Measurements from ENCODE around the gene PCDHB14.
"Not testable (repeated sequence)": the region's sequence is repeated elsewhere in the genome, so short reads cannot be mapped to it uniquely, and the experiment has no call there.

The PCDHB14 gene

GRCh38 chr5:141235922-141236321 is 12.8 kb downstream of the PCDHB14 start:
- peaks cover 59% of the 10 kb centered on the region for H3K9me3 Mint-ChIP-seq
- H3K27me3 Mint-ChIP-seq (ENCODE audit: low read depth); H3K4me1 Mint-ChIP-seq (ENCODE audit: low read depth); H3K27ac Mint-ChIP-seq; H3K36me3 Mint-ChIP-seq (ENCODE audit: low read depth); H3K4me3 Mint-ChIP-seq: not testable (repeated sequence)

DNA sequence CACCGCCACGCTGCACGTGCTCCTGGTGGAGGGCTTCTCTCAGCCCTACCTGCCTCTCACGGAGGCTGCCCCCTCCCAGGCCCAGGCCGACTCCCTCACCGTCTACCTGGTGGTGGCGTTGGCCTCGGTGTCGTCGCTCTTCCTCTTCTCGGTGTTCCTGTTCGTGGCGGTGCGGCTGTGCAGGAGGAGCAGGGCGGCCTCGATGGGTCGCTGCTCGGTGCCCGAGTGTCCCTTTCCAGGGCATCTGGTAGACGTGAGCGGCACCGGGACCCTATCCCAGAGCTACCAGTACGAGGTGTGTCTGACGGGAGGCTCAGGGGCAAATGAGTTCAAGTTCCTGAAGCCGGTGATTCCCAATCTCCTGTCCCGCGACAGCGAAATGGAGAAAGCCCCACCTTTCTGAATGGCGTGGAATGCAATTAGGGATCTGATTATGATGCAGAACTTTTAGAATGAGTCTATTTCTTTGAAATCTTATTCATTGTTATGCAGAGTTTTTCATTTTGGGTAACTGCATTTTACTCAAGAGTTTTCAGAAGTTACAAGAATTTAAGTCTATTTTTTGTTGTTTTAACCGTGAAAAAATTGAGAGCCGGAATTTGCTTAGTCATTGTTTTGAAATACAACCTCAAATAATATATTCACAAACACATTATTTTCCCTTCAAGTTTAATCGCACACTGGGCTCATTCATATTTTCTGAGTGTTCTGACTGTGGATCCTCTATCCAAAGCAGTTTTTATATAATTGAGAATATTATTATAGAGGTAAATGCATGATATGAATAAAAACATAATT is 13.6 kb downstream of the PCDHB14 start:
- H3K9me3 Mint-ChIP-seq, result peaks cover 56% of the 10 kb centered on the region
- peaks cover 3% of the 10 kb centered on the region for H3K27me3 Mint-ChIP-seq (ENCODE audit: low read depth)
- no peak overlapping the region for H3K4me3 Mint-ChIP-seq
- H3K36me3 Mint-ChIP-seq (ENCODE audit: low read depth), result peaks cover 2% of the 10 kb centered on the region
- H3K27ac Mint-ChIP-seq, result peak overlapping the region; percentile 81
- H3K4me1 Mint-ChIP-seq (ENCODE audit: low read depth), result peaks cover 2% of the 10 kb centered on the region

DNA sequence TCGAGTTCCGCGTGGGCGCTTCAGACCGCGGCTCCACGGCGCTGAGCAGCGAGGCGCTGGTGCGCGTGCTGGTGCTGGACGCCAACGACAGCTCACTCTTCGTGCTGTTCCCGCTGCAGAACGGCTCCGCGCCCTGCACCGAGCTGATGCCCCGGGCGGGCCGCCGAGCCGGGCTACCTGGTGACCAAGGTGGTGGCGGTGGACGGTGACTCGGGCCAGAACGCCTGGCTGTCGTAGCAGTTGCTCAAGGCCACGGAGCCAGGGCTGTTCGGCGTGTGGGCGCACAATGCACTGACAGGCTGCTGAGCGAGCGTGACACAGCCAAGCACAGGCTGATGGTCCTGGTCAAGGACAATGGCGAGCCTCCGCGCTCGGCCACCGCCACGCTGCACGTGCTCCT is 18.4 kb downstream of the PCDHB14 start:
- Mint-ChIP-seq H3K9me3 (peaks cover 75% of the 10 kb centered on the region), H3K27me3 (ENCODE audit: low read depth) (peaks cover 2% of the 10 kb centered on the region)

DNA sequence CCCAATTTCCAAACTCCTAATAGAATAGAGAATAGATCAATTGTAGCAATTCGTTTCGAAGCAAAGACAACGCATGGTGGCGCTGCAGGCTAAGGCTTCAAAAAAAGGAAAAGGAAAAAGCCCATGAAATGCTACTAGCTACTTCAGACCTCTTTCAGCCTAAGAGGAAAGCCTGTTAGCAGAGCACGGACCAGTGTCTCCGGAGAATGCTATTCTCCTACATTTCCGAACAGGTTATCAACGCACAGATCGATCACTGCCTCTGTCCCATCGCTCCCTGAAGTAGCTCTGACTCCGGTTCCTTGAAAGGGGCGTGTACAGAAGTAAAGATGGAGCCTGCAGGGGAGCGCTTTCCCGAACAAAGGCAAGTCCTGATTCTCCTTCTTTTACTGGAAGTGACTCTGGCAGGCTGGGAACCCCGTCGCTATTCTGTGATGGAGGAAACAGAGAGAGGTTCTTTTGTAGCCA is 22.1 kb downstream of the PCDHB14 start, which contains the start of gene PCDHB15:
PCDHB15 (plus strand) TSS at position 146 of the 468 bp plus-strand sequence; CDS start at position 330, 184 bp downstream.
- Mint-ChIP-seq H3K9me3 (peaks cover 82% of the 10 kb centered on the region), H3K27me3 (ENCODE audit: low read depth) (no peaks in the 10 kb centered on the region), H3K4me3 (no peak within 1 kb of the TSS), H3K4me1 (ENCODE audit: low read depth) (no peaks in the 10 kb centered on the region), H3K36me3 (ENCODE audit: low read depth) (peaks cover 2% of the 10 kb centered on the region), H3K27ac (no peak within 1 kb of the TSS)

More for the DNA sequence above, 18.4 kb downstream of the PCDHB14 start:
- H3K4me3 Mint-ChIP-seq, result no peak overlapping the region
- H3K4me1 Mint-ChIP-seq (ENCODE audit: low read depth), result peaks cover 2% of the 10 kb centered on the region
- H3K36me3 Mint-ChIP-seq (ENCODE audit: low read depth), result peaks cover 5% of the 10 kb centered on the region
- no peak overlapping the region for H3K27ac Mint-ChIP-seq

DNA sequence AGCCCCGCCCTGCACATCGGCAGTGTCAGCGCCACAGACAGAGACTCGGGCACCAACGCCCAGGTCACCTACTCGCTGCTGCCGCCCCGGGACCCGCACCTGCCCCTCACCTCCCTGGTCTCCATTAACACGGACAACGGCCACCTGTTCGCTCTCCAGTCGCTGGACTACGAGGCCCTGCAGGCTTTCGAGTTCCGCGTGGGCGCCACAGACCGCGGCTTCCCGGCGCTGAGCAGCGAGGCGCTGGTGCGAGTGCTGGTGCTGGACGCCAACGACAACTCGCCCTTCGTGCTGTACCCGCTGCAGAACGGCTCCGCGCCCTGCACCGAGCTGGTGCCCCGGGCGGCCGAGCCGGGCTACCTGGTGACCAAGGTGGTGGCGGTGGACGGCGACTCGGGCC is 23.8 kb downstream of the PCDHB14 start:
- H3K27me3 Mint-ChIP-seq (ENCODE audit: low read depth); H3K36me3 Mint-ChIP-seq (ENCODE audit: low read depth); H3K4me3 Mint-ChIP-seq; H3K4me1 Mint-ChIP-seq (ENCODE audit: low read depth); H3K27ac Mint-ChIP-seq: not testable (repeated sequence)
- H3K9me3 Mint-ChIP-seq, result peaks cover 76% of the 10 kb centered on the region

DNA sequence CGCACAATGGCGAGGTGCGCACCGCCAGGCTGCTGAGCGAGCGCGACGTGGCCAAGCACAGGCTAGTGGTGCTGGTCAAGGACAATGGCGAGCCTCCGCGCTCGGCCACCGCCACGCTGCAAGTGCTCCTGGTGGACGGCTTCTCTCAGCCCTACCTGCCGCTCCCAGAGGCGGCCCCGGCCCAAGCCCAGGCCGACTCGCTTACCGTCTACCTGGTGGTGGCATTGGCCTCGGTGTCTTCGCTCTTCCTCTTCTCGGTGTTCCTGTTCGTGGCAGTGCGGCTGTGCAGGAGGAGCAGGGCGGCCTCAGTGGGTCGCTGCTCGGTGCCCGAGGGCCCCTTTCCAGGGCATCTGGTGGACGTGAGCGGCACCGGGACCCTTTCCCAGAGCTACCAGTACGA is 24.3 kb downstream of the PCDHB14 start:
- not testable (repeated sequence) for H3K4me3 Mint-ChIP-seq; H3K27me3 Mint-ChIP-seq (ENCODE audit: low read depth); H3K4me1 Mint-ChIP-seq (ENCODE audit: low read depth); H3K27ac Mint-ChIP-seq; H3K36me3 Mint-ChIP-seq (ENCODE audit: low read depth)
- peaks cover 71% of the 10 kb centered on the region for H3K9me3 Mint-ChIP-seq

- Mint-ChIP-seq H3K9me3 (peaks cover 68% of the 10 kb centered on the region), H3K27ac (no peak overlapping the region), H3K4me3 (no peak overlapping the region), H3K27me3 (ENCODE audit: low read depth) (no peaks in the 10 kb centered on the region), H3K4me1 (ENCODE audit: low read depth) (no peaks in the 10 kb centered on the region), H3K36me3 (ENCODE audit: low read depth) (no peaks in the 10 kb centered on the region)
Observed at GRCh38 chr5:141250576-141250975, 27.4 kb downstream of the PCDHB14 start.

- peaks cover 77% of the 10 kb centered on the region for H3K9me3 Mint-ChIP-seq
- no peaks in the 10 kb centered on the region for H3K4me1 Mint-ChIP-seq (ENCODE audit: low read depth)
- H3K27ac Mint-ChIP-seq, result no peak overlapping the region
- H3K4me3 Mint-ChIP-seq, result no peak overlapping the region
- no peaks in the 10 kb centered on the region for H3K27me3 Mint-ChIP-seq (ENCODE audit: low read depth)
- no peaks in the 10 kb centered on the region for H3K36me3 Mint-ChIP-seq (ENCODE audit: low read depth)
Observed at GRCh38 chr5:141258464-141258863, 35.3 kb downstream of the PCDHB14 start.

DNA sequence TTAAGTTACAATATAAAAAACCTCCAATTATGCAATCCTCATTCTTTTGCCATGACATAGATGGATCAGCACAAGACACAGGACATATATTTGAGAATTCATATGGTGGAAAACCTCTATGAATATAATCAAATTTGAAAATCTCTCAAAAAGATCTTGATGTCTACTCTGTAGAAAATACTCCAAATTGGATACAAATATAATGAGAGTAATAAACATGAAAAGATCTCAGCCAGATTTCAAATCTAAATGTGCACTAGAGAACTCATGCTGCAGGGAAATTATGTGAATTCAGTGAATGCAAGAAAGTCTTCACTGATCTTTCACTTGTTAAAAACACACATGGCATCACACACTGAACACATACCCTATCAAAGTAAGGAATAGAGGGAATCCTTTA is 35.8 kb downstream of the PCDHB14 start:
- Mint-ChIP-seq H3K4me3 (no peak overlapping the region), H3K27me3 (ENCODE audit: low read depth) (no peaks in the 10 kb centered on the region), H3K27ac (no peak overlapping the region), H3K36me3 (ENCODE audit: low read depth) (no peaks in the 10 kb centered on the region), H3K4me1 (ENCODE audit: low read depth) (no peaks in the 10 kb centered on the region), H3K9me3 (peaks cover 74% of the 10 kb centered on the region)

GRCh38 chr5:141260458-141261237 is 37.5 kb downstream of the PCDHB14 start:
- H3K9me3 Mint-ChIP-seq, result peaks cover 74% of the 10 kb centered on the region

DNA sequence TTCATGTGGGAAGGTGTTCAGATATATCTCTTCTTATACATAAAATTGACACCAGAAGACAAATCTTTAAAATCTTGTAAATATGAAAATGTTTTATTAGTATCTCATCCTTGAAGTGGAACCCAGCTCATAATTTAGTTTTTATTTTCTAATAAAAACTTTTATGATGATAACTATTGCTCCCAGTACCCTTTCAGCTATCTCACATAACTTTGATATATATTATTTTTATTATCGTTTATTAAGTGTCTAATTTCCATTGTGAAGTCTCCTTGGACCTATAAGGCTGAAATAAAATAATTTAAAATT is 38.0 kb downstream of the PCDHB14 start:
- Mint-ChIP-seq H3K27me3 (ENCODE audit: low read depth) (no peaks in the 10 kb centered on the region), H3K4me3 (no peak overlapping the region), H3K4me1 (ENCODE audit: low read depth) (no peaks in the 10 kb centered on the region), H3K9me3 (peaks cover 74% of the 10 kb centered on the region), H3K27ac (no peak overlapping the region), H3K36me3 (ENCODE audit: low read depth) (no peaks in the 10 kb centered on the region)

More at GRCh38 chr5:141260458-141261237, 37.5 kb downstream of the PCDHB14 start:
- no peaks in the 10 kb centered on the region for H3K36me3 Mint-ChIP-seq (ENCODE audit: low read depth)
- no peaks in the 10 kb centered on the region for H3K4me1 Mint-ChIP-seq (ENCODE audit: low read depth)
- H3K27ac Mint-ChIP-seq, result no peak overlapping the region
- no peak overlapping the region for H3K4me3 Mint-ChIP-seq
- no peaks in the 10 kb centered on the region for H3K27me3 Mint-ChIP-seq (ENCODE audit: low read depth)

DNA sequence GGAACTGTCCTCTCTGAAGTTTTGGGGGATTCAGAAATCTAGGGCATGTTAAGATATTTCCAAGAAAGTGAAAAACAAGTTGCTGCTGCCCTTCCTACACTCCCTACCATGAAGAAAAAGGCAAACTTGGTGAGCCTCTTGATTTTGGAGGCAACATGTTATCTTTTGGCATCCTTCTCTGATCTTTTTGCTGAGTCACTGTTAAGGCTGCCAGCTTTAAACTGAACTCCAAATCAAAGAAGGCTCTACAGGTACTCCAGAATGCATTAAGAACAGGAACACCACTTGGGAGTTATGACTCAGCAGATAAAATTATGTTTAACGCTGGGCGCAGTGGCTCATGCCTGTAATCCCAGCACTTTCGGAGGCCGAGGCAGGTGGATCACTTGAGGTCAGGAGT is 46.1 kb downstream of the PCDHB14 start:
- Mint-ChIP-seq H3K9me3 (peaks cover 82% of the 10 kb centered on the region), H3K4me1 (ENCODE audit: low read depth) (no peaks in the 10 kb centered on the region), H3K27ac (no peak overlapping the region), H3K27me3 (ENCODE audit: low read depth) (no peaks in the 10 kb centered on the region), H3K4me3 (no peak overlapping the region), H3K36me3 (ENCODE audit: low read depth) (no peaks in the 10 kb centered on the region)

DNA sequence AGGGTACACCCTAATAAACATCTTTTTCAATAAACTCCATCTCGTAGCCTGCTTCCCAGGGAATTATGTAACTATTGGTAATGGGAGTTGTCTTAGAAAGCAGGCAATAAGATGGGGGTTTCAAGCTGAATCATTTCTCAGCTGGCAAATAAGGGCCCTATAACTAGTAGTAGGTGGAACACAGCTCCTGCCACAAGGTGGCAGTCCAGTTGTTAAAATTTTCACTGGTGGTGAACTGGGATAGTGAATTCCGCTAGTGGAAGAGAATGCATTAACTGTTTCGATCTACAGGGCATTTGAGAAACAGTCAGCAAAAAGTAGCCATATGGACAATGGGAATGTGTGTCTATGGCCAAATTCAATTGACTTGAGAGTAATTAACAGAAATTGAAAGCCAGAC is 49.8 kb downstream of the PCDHB14 start:
- Mint-ChIP-seq H3K4me3 (no peak overlapping the region), H3K27me3 (ENCODE audit: low read depth) (no peaks in the 10 kb centered on the region), H3K27ac (no peak overlapping the region), H3K4me1 (ENCODE audit: low read depth) (no peaks in the 10 kb centered on the region), H3K9me3 (peaks cover 74% of the 10 kb centered on the region), H3K36me3 (ENCODE audit: low read depth) (no peaks in the 10 kb centered on the region)

All from T-helper 1 cell treated with Interleukin-12 subunit alpha and Interleukin-12 subunit beta and Interleukin-4 antibody, amounts not matched to agents 30 μg/mL and 1 μg/mL, for 36 hours (primary cell).